Body of pancreas (tissue), 4 donors: Measurements from ENCODE around the gene SLC6A19. TPM values are rescaled to one million over a fixed set of nuclear protein-coding genes. Genes with fewer than 3 reads are reported as not detected.

Source experiments
- ATAC-seq: fragments of 150-250 bp; one replicate; pipeline ENCODE4 v1.9.1; 2016
- DNase-seq, 4 donors: peaks; one replicate each; pipeline ENCODE4 v3.0.0-alpha.2; 2019
- H3K27ac ChIP-seq, 4 donors: fragments of 200-600 bp; sonication (generic); 1 replicate in 3 of 4; 2 replicates in 1 of 4; pipeline versions ENCODE4 v1.5.1 to v1.6.1; 2016 to 2019; ENCODE audit warnings: mild to moderate bottlenecking in 1 of 4, mixed read lengths in 1 of 4, moderate library complexity in 1 of 4
- H3K27me3 ChIP-seq, 2 donors: fragments of 200-600 bp; sonication (generic); one replicate each; pipeline ENCODE4 v1.6.0; 2016; ENCODE audit warnings: mild to moderate bottlenecking in 1 of 2
- H3K36me3 ChIP-seq, 2 donors: fragments of 200-600 bp; sonication (generic); replicated peaks in 1 of 2; 2 replicates each; pipeline ENCODE4 v1.5.1; 2016; ENCODE audit warnings: low read depth in 2 of 2; ENCODE audit not compliant: insufficient read depth in 1 of 2
- H3K4me1 ChIP-seq: fragments of 200-600 bp; sonication (generic); one replicate; pipeline ENCODE4 v1.6.0; 2016
- H3K4me3 ChIP-seq, 2 donors: fragments of 200-600 bp; sonication (generic); 1 replicate in 1 of 2; 2 replicates in 1 of 2; pipeline ENCODE4 v1.5.1; 2016 to 2019
- H3K9me3 ChIP-seq, 3 donors: fragments of 200-600 bp; sonication (generic); 1 replicate in 2 of 3; 2 replicates in 1 of 3; pipeline ENCODE4 v1.5.1; 2016
- CTCF ChIP-seq, 7 experiments: fragments of 450-650 bp in 4 of 7; fragments of 200-600 bp in 3 of 7; sonication (generic) in 3 of 7; IDR thresholded peaks; one replicate each; pipeline ENCODE4 v1.5.1; 2016 to 2019; ENCODE audit warnings: antibody characterized with exemption in 7 of 7
- POLR2A ChIP-seq, 3 donors: fragments of 450-650 bp; IDR thresholded peaks; one replicate each; pipeline ENCODE4 v1.6.1; 2016; ENCODE audit warnings: antibody characterized with exemption in 3 of 3, mild to moderate bottlenecking in 2 of 3
- WGBS, 2 donors: methylation state at CpG; one replicate each; pipeline ENCODE4 v1.1.5; 2017; 5-methylcytosine and 5-hydroxymethylcytosine counted together
- intact Hi-C: fragments of 100-400 bp; cut with DNase I; formaldehyde crosslinking; loops from one replicate; pipeline ENCODE4 v1.15.1; 2023
- total RNA-seq, 2 donors: library from RNA; depleted of rRNA; stranded (reverse); fragments of >200 nt; gene quantifications; one replicate each; pipeline ENCODE4 v1.1.0, GENCODE V29; 2016

The SLC6A19 gene
- total RNA-seq, 2 donors from 2014 or later, result 0.66 to 1.3 TPM

GRCh38 chr5:1166370-1166769, 35.0 kb upstream of the SLC6A19 start:
- intact Hi-C loops, result no loop called here
- no peak for DNase-seq
- no peaks in the 10 kb centered on the region for H3K9me3 ChIP-seq
- H3K4me1 ChIP-seq, result peaks cover 23% of the 10 kb centered on the region
- no peaks in the 10 kb centered on the region for H3K27me3 ChIP-seq
- ATAC-seq, result no peak
- H3K27ac ChIP-seq, result no peak overlapping the region
- no peaks in the 10 kb centered on the region for H3K36me3 ChIP-seq
- no peak for TF ChIP-seq POLR2A (IDR thresholded peaks at IDR 0.05)
- TF ChIP-seq CTCF (IDR thresholded peaks at IDR 0.05), result no peak
- H3K4me3 ChIP-seq, result no peak overlapping the region

DNA sequence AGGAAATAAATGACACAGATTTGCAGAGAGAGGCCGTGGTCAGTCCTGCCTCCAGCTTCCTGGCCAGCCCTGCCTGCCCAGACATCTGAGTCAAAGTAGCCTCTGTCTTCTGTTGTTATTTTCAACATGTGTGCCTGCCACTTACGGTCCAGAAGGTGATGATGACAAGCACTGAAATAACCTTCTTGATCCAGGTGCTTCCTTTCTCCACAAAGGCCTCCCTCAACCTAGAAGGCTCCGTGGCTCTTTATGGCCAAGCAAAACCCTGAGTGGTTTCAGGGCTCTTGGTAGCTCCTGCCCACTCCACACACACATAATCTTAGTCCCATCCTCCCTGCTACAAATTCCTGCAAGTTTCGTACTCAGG, 34.1 kb upstream of the SLC6A19 start:
- Histone ChIP-seq H3K9me3 (no peaks in the 10 kb centered on the region), H3K27ac (no peak overlapping the region), H3K36me3 (no peaks in the 10 kb centered on the region), H3K27me3 (no peaks in the 10 kb centered on the region), H3K4me3 (no peak overlapping the region), H3K4me1 (peaks cover 14% of the 10 kb centered on the region)
- TF ChIP-seq CTCF (IDR thresholded peaks at IDR 0.05) (no peak), POLR2A (IDR thresholded peaks at IDR 0.05) (no peak)
- 44 to 48% methylated on average over 4 of the region's 4 CpGs for WGBS, 2 donors
- DNase-seq (no peak), ATAC-seq (no peak)
- intact Hi-C loops, result no loop called here

DNA sequence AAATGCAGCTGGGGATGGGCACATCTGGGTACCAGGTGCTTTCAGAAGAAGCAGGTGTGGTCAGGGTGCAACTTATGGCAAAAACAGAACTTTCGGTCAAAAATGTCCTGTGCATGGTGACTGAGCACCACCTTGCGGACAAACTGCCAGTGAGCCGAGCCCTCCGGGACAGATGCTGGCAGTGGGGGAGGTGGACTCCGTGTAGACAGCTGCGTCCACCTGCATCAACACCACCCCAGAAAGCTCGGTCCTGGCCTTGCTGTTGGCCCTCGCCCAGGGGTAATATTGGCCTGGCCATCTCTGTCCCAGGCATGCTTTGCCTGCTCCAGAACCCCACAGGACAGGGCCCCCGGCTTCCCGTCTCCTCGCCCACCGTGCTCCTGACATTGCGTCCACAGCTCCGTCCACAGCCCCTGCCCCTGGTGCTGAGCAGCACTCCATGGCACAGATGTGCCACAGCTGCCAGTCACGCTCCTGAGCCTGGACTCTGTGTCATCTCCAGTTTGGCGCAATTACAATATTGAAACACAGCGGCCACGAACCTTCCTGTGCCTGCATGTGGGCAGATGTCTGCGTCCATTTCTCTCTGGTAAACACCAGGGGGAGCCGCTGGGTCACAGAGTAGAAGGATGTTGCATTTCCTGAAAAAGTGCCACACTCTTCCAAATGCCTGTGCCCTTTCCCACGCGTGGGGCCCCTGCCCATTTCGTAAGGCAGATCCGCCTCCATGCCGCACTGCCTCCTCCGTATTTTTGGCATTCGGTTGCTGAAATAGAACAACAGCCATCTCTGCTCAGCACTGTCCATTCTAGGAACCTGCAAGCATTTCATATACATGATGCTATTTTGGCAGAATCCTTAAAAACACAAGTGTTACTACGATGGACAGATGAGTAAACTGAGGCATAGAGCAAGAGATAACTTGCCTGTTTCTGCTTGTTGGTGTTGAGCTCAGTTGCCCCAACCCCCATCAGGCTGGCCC, 33.4 kb upstream of the SLC6A19 start:
- Histone ChIP-seq H3K27me3 (no peaks in the 10 kb centered on the region), H3K36me3 (no peaks in the 10 kb centered on the region), H3K4me1 (peaks cover 11% of the 10 kb centered on the region), H3K9me3 (no peaks in the 10 kb centered on the region), H3K27ac (no peak overlapping the region), H3K4me3 (no peak overlapping the region)
- ATAC-seq (peak; percentile 88), DNase-seq (peak; percentile 84 to 89 (median 86))
- 12 to 13% methylated on average over 20 to 28 of the region's 28 CpGs for WGBS, 2 donors
- intact Hi-C loops, result no loop called here
- TF ChIP-seq CTCF (IDR thresholded peaks at IDR 0.05) (peak; percentile 52 to 92 (median 78)), POLR2A (IDR thresholded peaks at IDR 0.05) (no peak)

DNA sequence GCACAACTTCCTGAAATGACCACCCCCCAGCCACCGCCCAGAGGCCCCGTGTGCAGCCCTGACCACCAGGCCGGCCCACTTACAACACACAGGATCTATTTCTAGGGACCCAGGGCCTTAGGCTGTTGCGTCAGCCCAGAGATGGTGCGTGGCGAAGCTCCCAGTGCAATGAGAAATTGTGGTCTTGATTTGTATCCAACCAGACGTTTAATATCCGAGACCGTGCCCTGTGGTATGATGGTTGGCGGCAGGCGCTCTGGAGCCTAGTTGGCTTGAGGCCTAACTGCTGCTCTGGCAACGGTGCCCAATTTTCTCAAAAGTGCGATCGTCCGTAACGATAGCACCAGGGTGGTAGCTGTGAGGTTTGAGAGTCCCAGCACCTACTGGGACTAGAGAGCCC, 32.6 kb upstream of the SLC6A19 start:
- H3K36me3 ChIP-seq, result no peaks in the 10 kb centered on the region
- H3K4me3 ChIP-seq, result no peak overlapping the region
- no peak for ATAC-seq
- peaks cover 11% of the 10 kb centered on the region for H3K4me1 ChIP-seq
- no peak overlapping the region for H3K27ac ChIP-seq
- WGBS, 2 donors, result 59 to 70% methylated on average over 11 to 16 of the region's 16 CpGs
- H3K27me3 ChIP-seq, result no peaks in the 10 kb centered on the region
- DNase-seq, result no peak
- TF ChIP-seq POLR2A (IDR thresholded peaks at IDR 0.05), result no peak
- no peak for TF ChIP-seq CTCF (IDR thresholded peaks at IDR 0.05)
- intact Hi-C loops, result no loop called here
- H3K9me3 ChIP-seq, result no peaks in the 10 kb centered on the region
